Measurements from ENCODE around the gene EIF3J.
"Not testable (repeated sequence)": the region's sequence is repeated elsewhere in the genome, so short reads cannot be mapped to it uniquely, and the experiment has no call there.

DNA sequence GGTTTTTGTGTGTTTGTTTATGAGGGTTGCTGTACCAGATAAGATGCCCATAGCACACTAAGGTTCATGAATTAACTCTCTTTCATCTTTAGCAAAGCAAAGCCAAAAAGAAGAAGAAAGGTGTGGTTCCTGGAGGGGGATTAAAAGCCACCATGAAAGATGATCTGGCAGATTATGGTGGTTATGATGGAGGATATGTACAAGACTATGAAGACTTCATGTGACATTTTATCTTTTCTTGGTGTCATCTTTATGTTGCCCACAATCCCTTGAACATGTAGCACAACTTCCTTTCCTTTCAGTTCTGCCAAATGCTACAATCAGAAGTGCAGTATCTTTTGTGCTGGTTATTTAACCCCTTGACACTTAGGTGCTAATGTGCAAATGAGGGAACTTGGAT, 24.0 kb downstream of the EIF3J start:
- TF ChIP-seq SP1, YY1, JUND (IDR thresholded peaks at IDR 0.05): not testable (repeated sequence)
- TF ChIP-seq, protein P1, sequence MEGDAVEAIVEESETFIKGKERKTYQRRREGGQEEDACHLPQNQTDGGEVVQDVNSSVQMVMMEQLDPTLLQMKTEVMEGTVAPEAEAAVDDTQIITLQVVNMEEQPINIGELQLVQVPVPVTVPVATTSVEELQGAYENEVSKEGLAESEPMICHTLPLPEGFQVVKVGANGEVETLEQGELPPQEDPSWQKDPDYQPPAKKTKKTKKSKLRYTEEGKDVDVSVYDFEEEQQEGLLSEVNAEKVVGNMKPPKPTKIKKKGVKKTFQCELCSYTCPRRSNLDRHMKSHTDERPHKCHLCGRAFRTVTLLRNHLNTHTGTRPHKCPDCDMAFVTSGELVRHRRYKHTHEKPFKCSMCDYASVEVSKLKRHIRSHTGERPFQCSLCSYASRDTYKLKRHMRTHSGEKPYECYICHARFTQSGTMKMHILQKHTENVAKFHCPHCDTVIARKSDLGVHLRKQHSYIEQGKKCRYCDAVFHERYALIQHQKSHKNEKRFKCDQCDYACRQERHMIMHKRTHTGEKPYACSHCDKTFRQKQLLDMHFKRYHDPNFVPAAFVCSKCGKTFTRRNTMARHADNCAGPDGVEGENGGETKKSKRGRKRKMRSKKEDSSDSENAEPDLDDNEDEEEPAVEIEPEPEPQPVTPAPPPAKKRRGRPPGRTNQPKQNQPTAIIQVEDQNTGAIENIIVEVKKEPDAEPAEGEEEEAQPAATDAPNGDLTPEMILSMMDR (IDR thresholded peaks at IDR 0.05; ENCODE audit: low read depth, low read length, missing input control): not testable (repeated sequence)
- TF ChIP-seq, protein P2, sequence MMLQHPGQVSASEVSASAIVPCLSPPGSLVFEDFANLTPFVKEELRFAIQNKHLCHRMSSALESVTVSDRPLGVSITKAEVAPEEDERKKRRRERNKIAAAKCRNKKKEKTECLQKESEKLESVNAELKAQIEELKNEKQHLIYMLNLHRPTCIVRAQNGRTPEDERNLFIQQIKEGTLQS (IDR thresholded peaks at IDR 0.05): not testable (repeated sequence)

All from liver (tissue), 3 donors.